GM23248 (cell line): ENCODE measurements around the gene ECT2.

ENCODE experiments used
- EZH2 ChIP-seq: fragments of 200-600 bp; sonication (generic); IDR thresholded peaks from 2 replicates; pipeline ENCODE4 v1.6.1; 2018; ENCODE audit warnings: antibody characterized with exemption, mild to moderate bottlenecking; ENCODE audit not compliant: insufficient read depth, poor library complexity, severe bottlenecking
- EZH2phosphoT487 ChIP-seq: fragments of 200-600 bp; sonication (generic); IDR thresholded peaks from 2 replicates; pipeline ENCODE4 v1.6.1; 2018; ENCODE audit warnings: antibody characterized with exemption, moderate library complexity, mild to moderate bottlenecking, low read depth; ENCODE audit not compliant: insufficient read depth

- TF ChIP-seq EZH2 = no peak
- no peak for TF ChIP-seq EZH2phosphoT487
Observed at GRCh38 chr3:172869368-172869771, 118.8 kb downstream of the ECT2 start.
